K562 (cell line): ENCODE measurements around the gene ZNF69. TPM values are rescaled to one million over a fixed set of nuclear protein-coding genes. Genes with fewer than 3 reads are reported as not detected.
A peak's percentile ranks its signal among the peaks of the same experiment; 100 is the strongest.

ENCODE experiments used
- ARNT ChIP-seq, 2 experiments: fragments of 450-650 bp; IDR thresholded peaks; 2 replicates each; pipeline ENCODE4 v1.6.1; 2016; ENCODE audit warnings: mild to moderate bottlenecking in 1 of 2
- CSDE1 ChIP-seq, 2 experiments: fragments of 450-650 bp; IDR thresholded peaks; 2 replicates each; pipeline ENCODE4 v1.6.1; 2016; ENCODE audit warnings: mild to moderate bottlenecking in 1 of 2
- DPF2 ChIP-seq: fragments of 450-650 bp; IDR thresholded peaks from 2 replicates; pipeline ENCODE4 v1.6.1; 2016
- ELF2 ChIP-seq: fragments of 250-450 bp; sonication (Bioruptor Pico); IDR thresholded peaks from 2 replicates; pipeline ENCODE4 v1.5.0; 2021; ENCODE audit warnings: mild to moderate bottlenecking
- FOXM1 ChIP-seq, 2 experiments: fragments of 450-650 bp in 1 of 2; sonication (generic) in 1 of 2; formaldehyde crosslinking in 1 of 2; IDR thresholded peaks; 2 replicates each; pipeline versions ENCODE4 v1.6.1 to v1.9.0; 2017 to 2022; ENCODE audit warnings: low read depth in 2 of 2, mild to moderate bottlenecking in 2 of 2, missing genetic modification reagents in 1 of 2, moderate library complexity in 1 of 2
- HNRNPUL1 ChIP-seq: fragments of 200-400 bp; formaldehyde crosslinking; IDR thresholded peaks from 2 replicates; pipeline ENCODE4 v1.6.1; 2017; ENCODE audit warnings: low read length
- ID3 ChIP-seq, 2 experiments: fragments of 250-450 bp in 1 of 2; fragments of 450-650 bp in 1 of 2; sonication (Bioruptor Pico) in 1 of 2; IDR thresholded peaks; 2 replicates each; pipeline versions ENCODE4 v1.6.1 to v1.8.0; 2016 to 2021; ENCODE audit warnings: mild to moderate bottlenecking in 2 of 2, moderate library complexity in 2 of 2, missing compliant biosample characterization in 1 of 2, missing genetic modification characterization in 1 of 2
- KLF13 ChIP-seq: fragments of 450-650 bp; IDR thresholded peaks from 2 replicates; pipeline ENCODE4 v1.6.1; 2016; ENCODE audit warnings: missing genetic modification characterization, low read depth, mild to moderate bottlenecking, missing compliant biosample characterization, moderate library complexity, borderline replicate concordance
- NCOA1 ChIP-seq: fragments of 450-650 bp; IDR thresholded peaks from 2 replicates; pipeline ENCODE4 v1.6.1; 2016; ENCODE audit warnings: low read depth
- NRF1 ChIP-seq, 2 experiments: fragments of 450-650 bp; IDR thresholded peaks in 1 of 2; conservative IDR thresholded peaks in 1 of 2; 2 replicates each; pipeline ENCODE4 v1.6.1; 2014; ENCODE audit warnings: mild to moderate bottlenecking in 2 of 2
- PTBP1 ChIP-seq: fragments of 200-400 bp; formaldehyde crosslinking; IDR thresholded peaks from 2 replicates; pipeline ENCODE4 v1.6.1; 2017; ENCODE audit warnings: low read depth, low read length
- PTTG1 ChIP-seq: fragments of 450-650 bp; IDR thresholded peaks from 2 replicates; pipeline ENCODE4 v1.6.1; 2016; ENCODE audit warnings: low read depth, mild to moderate bottlenecking, missing genetic modification characterization, missing compliant biosample characterization
- SAP30 ChIP-seq: fragments of 200-600 bp; sonication (generic); IDR thresholded peaks from 2 replicates; pipeline ENCODE4 v1.6.1; 2012; ENCODE audit warnings: borderline replicate concordance, low read depth, mild to moderate bottlenecking, moderate library complexity, low read length, control low read depth, inconsistent platforms; ENCODE audit not compliant: insufficient read depth, poor library complexity, severe bottlenecking
- YY1 ChIP-seq, 3 experiments: IDR thresholded peaks; 2 replicates each; pipeline ENCODE4 v1.6.1; 2011; ENCODE audit warnings: low read length in 2 of 3, mild to moderate bottlenecking in 2 of 3, moderate library complexity in 2 of 3, borderline replicate concordance in 1 of 3, control low read depth in 1 of 3, low read depth in 1 of 3; ENCODE audit not compliant: insufficient read depth in 3 of 3, insufficient replicate concordance in 2 of 3, control insufficient read depth in 1 of 3, insufficient read length in 1 of 3; ENCODE audit errors: extremely low read depth in 1 of 3
- ZNF699 ChIP-seq: fragments of 250-450 bp; sonication (Bioruptor Pico); IDR thresholded peaks from 2 replicates; pipeline ENCODE4 v1.8.0; 2021; ENCODE audit warnings: mild to moderate bottlenecking, moderate library complexity; ENCODE audit not compliant: insufficient replicate concordance
- ZNF785 ChIP-seq: fragments of 250-450 bp; sonication (Bioruptor Pico); IDR thresholded peaks from 2 replicates; pipeline ENCODE4 v1.4.0; 2020; ENCODE audit warnings: mild to moderate bottlenecking
- ZZZ3 ChIP-seq: fragments of 450-650 bp; IDR thresholded peaks from 2 replicates; pipeline ENCODE4 v1.6.1; 2016; ENCODE audit warnings: antibody characterized with exemption, mild to moderate bottlenecking, moderate library complexity
- polyA plus RNA-seq, 8 experiments: library from polyadenylated mRNA; depleted of rRNA in 4 of 8; stranded (reverse) in 5 of 8; unstranded in 3 of 8; fragments of >200 nt; fragmentation: Nextera tagmentation in 2 of 8; fragmentation: Illumina TruSeq in 1 of 8; extraction: Ambion mirVana in 2 of 8; extraction: Trizol in 1 of 8; gene quantifications; 2 replicates each; pipeline versions ENCODE4 v1.2.1 to v1.2.3, GENCODE V29; 2011 to 2014; ENCODE audit warnings: inconsistent platforms in 1 of 8, missing spikeins in 1 of 8
- total RNA-seq, 7 experiments: library from RNA; depleted of rRNA in 6 of 7; stranded (reverse); fragments of >200 nt in 6 of 7; fragmentation: Illumina TruSeq in 2 of 7; extraction: Trizol in 2 of 7; gene quantifications; 2 replicates each; pipeline versions ENCODE4 v1.2.1 to v1.2.3, GENCODE V29; 2011 to 2021; ENCODE audit warnings: low replicate concordance in 1 of 7
- TF ChIP-seq, protein P1 (sequence below), 2 experiments: IDR thresholded peaks; 2 replicates each; pipeline ENCODE4 v1.6.1; 2012; ENCODE audit warnings: improper control_type of control experiment in 2 of 2, low read depth in 2 of 2, low read length in 2 of 2, borderline replicate concordance in 1 of 2
- TF ChIP-seq, protein P2 (sequence below): fragments of 450-650 bp; IDR thresholded peaks from one replicate; pipeline ENCODE4 v1.6.1; 2018; ENCODE audit warnings: mild to moderate bottlenecking, moderate library complexity; ENCODE audit not compliant: partially characterized antibody
- TF ChIP-seq, protein P3 (sequence below), 2 experiments: fragments of 450-650 bp; conservative IDR thresholded peaks; 2 replicates each; pipeline ENCODE4 v1.6.1; 2017; ENCODE audit warnings: mild to moderate bottlenecking in 2 of 2, moderate library complexity in 2 of 2

Gene ZNF69
- total and polyA plus RNA-seq, 9 of the 15 experiments (the other 6 are each of a cell fraction or from before 2014, with no cell fraction given) = 2.3 to 5.4 (median 3.6) TPM

DNA sequence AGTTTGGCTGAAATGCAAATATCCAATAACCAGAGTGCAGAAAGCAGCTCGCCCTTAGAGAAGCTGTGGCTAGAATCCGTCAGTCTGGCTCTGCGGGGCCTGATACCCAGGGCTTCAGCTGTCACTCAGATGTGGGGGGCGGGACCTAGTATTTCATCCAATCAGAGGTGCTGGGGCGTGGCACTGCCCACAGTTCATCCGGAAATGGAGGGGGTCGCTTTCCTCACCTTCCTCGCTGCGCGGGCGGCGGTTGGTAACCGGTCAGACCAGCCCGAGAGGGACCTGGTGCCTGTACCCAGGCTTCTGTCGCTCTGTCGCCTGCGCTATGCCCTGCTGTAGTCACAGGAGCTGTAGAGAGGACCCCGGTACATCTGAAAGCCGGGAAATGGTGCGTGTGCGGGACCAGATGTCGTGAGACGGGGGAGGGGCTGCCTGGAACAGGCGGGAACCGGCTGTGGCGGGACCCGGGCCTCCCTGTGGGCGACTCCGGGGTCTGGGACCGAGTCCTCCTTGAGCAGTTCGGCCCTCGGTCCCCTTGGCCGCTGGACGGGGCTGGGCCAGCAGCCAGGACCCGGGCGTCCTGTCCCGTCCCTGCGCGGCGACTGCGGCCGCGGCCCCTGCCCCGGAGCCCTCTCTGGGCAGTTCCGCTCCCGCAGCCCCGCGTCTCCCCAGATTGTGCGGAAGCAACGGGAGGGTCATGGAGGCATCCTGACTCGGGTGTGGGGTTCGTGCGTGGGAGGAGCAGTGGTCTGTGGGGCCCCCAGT, 37.5 kb downstream of the ZNF69 start, which contains the start of gene ZNF700 (continued):
- TF ChIP-seq, protein P1, sequence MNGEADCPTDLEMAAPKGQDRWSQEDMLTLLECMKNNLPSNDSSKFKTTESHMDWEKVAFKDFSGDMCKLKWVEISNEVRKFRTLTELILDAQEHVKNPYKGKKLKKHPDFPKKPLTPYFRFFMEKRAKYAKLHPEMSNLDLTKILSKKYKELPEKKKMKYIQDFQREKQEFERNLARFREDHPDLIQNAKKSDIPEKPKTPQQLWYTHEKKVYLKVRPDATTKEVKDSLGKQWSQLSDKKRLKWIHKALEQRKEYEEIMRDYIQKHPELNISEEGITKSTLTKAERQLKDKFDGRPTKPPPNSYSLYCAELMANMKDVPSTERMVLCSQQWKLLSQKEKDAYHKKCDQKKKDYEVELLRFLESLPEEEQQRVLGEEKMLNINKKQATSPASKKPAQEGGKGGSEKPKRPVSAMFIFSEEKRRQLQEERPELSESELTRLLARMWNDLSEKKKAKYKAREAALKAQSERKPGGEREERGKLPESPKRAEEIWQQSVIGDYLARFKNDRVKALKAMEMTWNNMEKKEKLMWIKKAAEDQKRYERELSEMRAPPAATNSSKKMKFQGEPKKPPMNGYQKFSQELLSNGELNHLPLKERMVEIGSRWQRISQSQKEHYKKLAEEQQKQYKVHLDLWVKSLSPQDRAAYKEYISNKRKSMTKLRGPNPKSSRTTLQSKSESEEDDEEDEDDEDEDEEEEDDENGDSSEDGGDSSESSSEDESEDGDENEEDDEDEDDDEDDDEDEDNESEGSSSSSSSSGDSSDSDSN (IDR thresholded peaks at IDR 0.05; ENCODE audit: borderline replicate concordance in 1 of 2, low read depth in 2 of 2, low read length in 2 of 2) = 0 out of 4 replicates have a peak, but pooled peaks of 1 of the 2 experiments have one; percentile 33
- TF ChIP-seq ID3 (CRISPR knock-in tag; IDR thresholded peaks at IDR 0.05) (no peak), ID3 (tag; IDR thresholded peaks at IDR 0.05) (no peak), ZNF785 (CRISPR knock-in tag) (no peak), NRF1 (conservative IDR thresholded peaks at IDR 0.05 in 1 of 2, IDR thresholded peaks at IDR 0.05 in 1 of 2) (peak; percentile 75 to 79), PTTG1 (no peak), ELF2 (peak; percentile 60; the same call in 1 of the 2 replicates), ZZZ3 (no peak), PTBP1 (no peak), ZNF699 (no peak), DPF2 (no peak), FOXM1 (IDR thresholded peaks at IDR 0.05; ENCODE audit: low read depth) (no peak), FOXM1 (CRISPR knock-in tag; IDR thresholded peaks at IDR 0.05; ENCODE audit: low read depth) (no peak), CSDE1 (IDR thresholded peaks at IDR 0.05) (no peak), KLF13 (0 out of 2 replicates have a peak, but pooled peaks have one; percentile 24), HNRNPUL1 (no peak), ARNT (IDR thresholded peaks at IDR 0.05) (no peak), YY1 (IDR thresholded peaks at IDR 0.05; ENCODE audit: borderline replicate concordance in 1 of 3, control insufficient read depth in 1 of 3, extremely low read depth in 1 of 3, insufficient read depth in 3 of 3, insufficient read length in 1 of 3, insufficient replicate concordance in 2 of 3, low read depth in 1 of 3, low read length in 2 of 3) (peak in 2 of 3 experiments; percentile 55 to 84), SAP30 (peak; percentile 89), NCOA1 (peak; percentile 60; the same call in 1 of the 2 replicates)
- TF ChIP-seq, protein P2, sequence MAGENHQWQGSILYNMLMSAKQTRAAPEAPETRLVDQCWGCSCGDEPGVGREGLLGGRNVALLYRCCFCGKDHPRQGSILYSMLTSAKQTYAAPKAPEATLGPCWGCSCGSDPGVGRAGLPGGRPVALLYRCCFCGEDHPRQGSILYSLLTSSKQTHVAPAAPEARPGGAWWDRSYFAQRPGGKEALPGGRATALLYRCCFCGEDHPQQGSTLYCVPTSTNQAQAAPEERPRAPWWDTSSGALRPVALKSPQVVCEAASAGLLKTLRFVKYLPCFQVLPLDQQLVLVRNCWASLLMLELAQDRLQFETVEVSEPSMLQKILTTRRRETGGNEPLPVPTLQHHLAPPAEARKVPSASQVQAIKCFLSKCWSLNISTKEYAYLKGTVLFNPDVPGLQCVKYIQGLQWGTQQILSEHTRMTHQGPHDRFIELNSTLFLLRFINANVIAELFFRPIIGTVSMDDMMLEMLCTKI = no peak
- TF ChIP-seq, protein P3, sequence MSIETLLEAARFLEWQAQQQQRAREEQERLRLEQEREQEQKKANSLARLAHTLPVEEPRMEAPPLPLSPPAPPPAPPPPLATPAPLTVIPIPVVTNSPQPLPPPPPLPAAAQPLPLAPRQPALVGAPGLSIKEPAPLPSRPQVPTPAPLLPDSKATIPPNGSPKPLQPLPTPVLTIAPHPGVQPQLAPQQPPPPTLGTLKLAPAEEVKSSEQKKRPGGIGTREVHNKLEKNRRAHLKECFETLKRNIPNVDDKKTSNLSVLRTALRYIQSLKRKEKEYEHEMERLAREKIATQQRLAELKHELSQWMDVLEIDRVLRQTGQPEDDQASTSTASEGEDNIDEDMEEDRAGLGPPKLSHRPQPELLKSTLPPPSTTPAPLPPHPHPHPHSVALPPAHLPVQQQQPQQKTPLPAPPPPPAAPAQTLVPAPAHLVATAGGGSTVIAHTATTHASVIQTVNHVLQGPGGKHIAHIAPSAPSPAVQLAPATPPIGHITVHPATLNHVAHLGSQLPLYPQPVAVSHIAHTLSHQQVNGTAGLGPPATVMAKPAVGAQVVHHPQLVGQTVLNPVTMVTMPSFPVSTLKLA (conservative IDR thresholded peaks at IDR 0.05) = peak; percentile 50 to 72
